SU-DHL-6 (cell line): ENCODE measurements around the gene LGALS4.
"Not testable (repeated sequence)": the region's sequence is repeated elsewhere in the genome, so short reads cannot be mapped to it uniquely, and the experiment has no call there.

ENCODE experiments used
- H2AFZ ChIP-seq: fragments of 200-600 bp; sonication (generic); 2 replicates; pipeline ENCODE4 v1.6.1; 2014; ENCODE audit warnings: low read depth, mild to moderate bottlenecking, moderate library complexity, mixed read lengths, antibody characterized with exemption, low read length; ENCODE audit not compliant: severe bottlenecking
- H3F3A ChIP-seq: fragments of 200-600 bp; shearing (Covaris generic); 2 replicates; pipeline ENCODE4 v1.6.0; 2016; ENCODE audit warnings: antibody characterized with exemption, mild to moderate bottlenecking; ENCODE audit not compliant: insufficient read depth
- H3K27ac ChIP-seq: fragments of 200-600 bp; sonication (generic); 2 replicates; pipeline ENCODE4 v1.5.1; 2016; ENCODE audit warnings: low read depth, mild to moderate bottlenecking, low read length, moderate library complexity, mixed read lengths
- H3K27me3 ChIP-seq: fragments of 200-600 bp; sonication (generic), shearing (Covaris generic); 2 replicates; pipeline ENCODE4 v1.6.0; 2014; ENCODE audit warnings: mild to moderate bottlenecking, low read length
- H3K36me3 ChIP-seq: fragments of 200-600 bp; sonication (generic); 2 replicates; pipeline ENCODE4 v1.6.1; 2014; ENCODE audit warnings: mild to moderate bottlenecking, low read length, mixed read lengths
- H3K4me2 ChIP-seq: fragments of 300-600, 200-600 bp; shearing (Covaris generic), sonication (generic); 2 replicates; pipeline ENCODE4 v1.6.0; 2014; ENCODE audit warnings: low read length, low read depth, mild to moderate bottlenecking; ENCODE audit not compliant: poor library complexity, severe bottlenecking
- H3K4me3 ChIP-seq: fragments of 200-600 bp; sonication (generic); 2 replicates; pipeline ENCODE4 v1.5.1; 2014; ENCODE audit warnings: antibody characterized with exemption, low read length, mild to moderate bottlenecking, mixed read lengths; ENCODE audit not compliant: insufficient read depth, poor library complexity, severe bottlenecking
- H3K79me2 ChIP-seq: fragments of 200-600 bp; sonication (generic); 2 replicates; pipeline ENCODE4 v1.6.1; 2014; ENCODE audit warnings: mild to moderate bottlenecking, low read length, moderate library complexity; ENCODE audit not compliant: insufficient read depth
- H3K9ac ChIP-seq: fragments of 200-600 bp; sonication (generic); 2 replicates; pipeline ENCODE4 v1.7.0; 2014; ENCODE audit warnings: mild to moderate bottlenecking, low read length
- H3K9me2 ChIP-seq: fragments of 200-600 bp; sonication (generic); replicated peaks from 2 replicates; pipeline ENCODE4 v1.6.1; 2014; ENCODE audit warnings: low read length; ENCODE audit not compliant: insufficient read depth
- H3K9me3 ChIP-seq: fragments of 200-600 bp; sonication (generic); 2 replicates; pipeline ENCODE4 v1.6.1; 2014; ENCODE audit warnings: low read length, mixed read lengths; ENCODE audit not compliant: insufficient read depth
- H4K20me1 ChIP-seq: fragments of 200-600 bp; sonication (generic); 2 replicates; pipeline ENCODE4 v1.6.1; 2014; ENCODE audit warnings: low read depth, mild to moderate bottlenecking, antibody characterized with exemption, low read length, moderate library complexity, mixed read lengths
- EZH2phosphoT487 ChIP-seq: fragments of 200-600 bp; sonication (generic), shearing (Covaris generic); conservative IDR thresholded peaks from 2 replicates; pipeline ENCODE4 v1.6.1; 2018; ENCODE audit warnings: mild to moderate bottlenecking, antibody characterized with exemption, low read length, moderate library complexity, mixed read lengths
- TF ChIP-seq, protein P1 (sequence below): fragments of 200-600 bp; sonication (generic); IDR thresholded peaks from one replicate; pipeline ENCODE4 v1.5.1; 2017; ENCODE audit warnings: antibody characterized with exemption, mild to moderate bottlenecking, low read length, moderate library complexity; ENCODE audit not compliant: insufficient read depth, poor library complexity, severe bottlenecking

The LGALS4 gene

GRCh38 chr19:38799104-38799503, 13.6 kb downstream of the LGALS4 start:
- no peak for TF ChIP-seq EZH2phosphoT487
- TF ChIP-seq, protein P1, sequence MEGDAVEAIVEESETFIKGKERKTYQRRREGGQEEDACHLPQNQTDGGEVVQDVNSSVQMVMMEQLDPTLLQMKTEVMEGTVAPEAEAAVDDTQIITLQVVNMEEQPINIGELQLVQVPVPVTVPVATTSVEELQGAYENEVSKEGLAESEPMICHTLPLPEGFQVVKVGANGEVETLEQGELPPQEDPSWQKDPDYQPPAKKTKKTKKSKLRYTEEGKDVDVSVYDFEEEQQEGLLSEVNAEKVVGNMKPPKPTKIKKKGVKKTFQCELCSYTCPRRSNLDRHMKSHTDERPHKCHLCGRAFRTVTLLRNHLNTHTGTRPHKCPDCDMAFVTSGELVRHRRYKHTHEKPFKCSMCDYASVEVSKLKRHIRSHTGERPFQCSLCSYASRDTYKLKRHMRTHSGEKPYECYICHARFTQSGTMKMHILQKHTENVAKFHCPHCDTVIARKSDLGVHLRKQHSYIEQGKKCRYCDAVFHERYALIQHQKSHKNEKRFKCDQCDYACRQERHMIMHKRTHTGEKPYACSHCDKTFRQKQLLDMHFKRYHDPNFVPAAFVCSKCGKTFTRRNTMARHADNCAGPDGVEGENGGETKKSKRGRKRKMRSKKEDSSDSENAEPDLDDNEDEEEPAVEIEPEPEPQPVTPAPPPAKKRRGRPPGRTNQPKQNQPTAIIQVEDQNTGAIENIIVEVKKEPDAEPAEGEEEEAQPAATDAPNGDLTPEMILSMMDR: no peak
- Histone ChIP-seq H3K9ac (no peak overlapping the region), H3K27me3 (no peaks in the 10 kb centered on the region), H4K20me1 (no peaks in the 10 kb centered on the region), H3K36me3 (no peaks in the 10 kb centered on the region), H3K4me2 (no peak overlapping the region), H3F3A (no peaks in the 10 kb centered on the region), H3K9me2 (no peaks in the 10 kb centered on the region), H3K9me3 (no peaks in the 10 kb centered on the region), H3K79me2 (no peaks in the 10 kb centered on the region), H2AFZ (no peak overlapping the region), H3K27ac (no peak overlapping the region), H3K4me3 (no peak overlapping the region)

DNA sequence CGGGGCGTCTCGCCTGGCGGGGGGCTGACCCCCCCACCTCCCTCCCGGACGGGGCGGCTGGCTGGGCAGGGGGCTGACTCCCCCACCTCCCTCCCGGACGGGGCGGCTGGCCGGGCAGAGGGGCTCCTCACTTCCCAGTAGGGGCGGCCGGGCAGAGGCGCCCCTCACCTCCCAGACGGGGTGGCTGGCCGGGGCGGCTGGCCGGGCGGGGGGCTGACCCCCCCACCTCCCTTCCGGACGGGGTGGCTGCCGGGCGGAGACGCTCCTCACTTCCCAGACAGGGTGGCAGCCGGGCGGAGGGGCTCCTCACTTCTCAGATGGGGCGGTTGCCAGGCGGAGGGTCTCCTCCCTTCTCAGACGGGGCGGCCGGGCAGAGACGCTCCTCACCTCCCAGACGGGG, 15.0 kb downstream of the LGALS4 start:
- H3K36me3 ChIP-seq, H3K79me2 ChIP-seq, H2AFZ ChIP-seq, H3K27me3 ChIP-seq, H3K27ac ChIP-seq, H3K9me3 ChIP-seq, H3K4me2 ChIP-seq, H4K20me1 ChIP-seq, H3K9ac ChIP-seq, H3F3A ChIP-seq, H3K9me2 ChIP-seq, H3K4me3 ChIP-seq: not testable (repeated sequence)

- Histone ChIP-seq H3K79me2 (no peaks in the 10 kb centered on the region), H2AFZ (no peak overlapping the region), H3K27ac (no peak overlapping the region), H3F3A (no peaks in the 10 kb centered on the region), H3K4me3 (no peak overlapping the region), H4K20me1 (no peaks in the 10 kb centered on the region), H3K36me3 (no peaks in the 10 kb centered on the region), H3K9me2 (no peaks in the 10 kb centered on the region), H3K9me3 (no peaks in the 10 kb centered on the region), H3K9ac (no peak overlapping the region), H3K27me3 (no peaks in the 10 kb centered on the region), H3K4me2 (no peak overlapping the region)
- TF ChIP-seq, protein P1: no peak
- TF ChIP-seq EZH2phosphoT487: no peak
Observed at GRCh38 chr19:38796154-38796553, 16.6 kb downstream of the LGALS4 start.

DNA sequence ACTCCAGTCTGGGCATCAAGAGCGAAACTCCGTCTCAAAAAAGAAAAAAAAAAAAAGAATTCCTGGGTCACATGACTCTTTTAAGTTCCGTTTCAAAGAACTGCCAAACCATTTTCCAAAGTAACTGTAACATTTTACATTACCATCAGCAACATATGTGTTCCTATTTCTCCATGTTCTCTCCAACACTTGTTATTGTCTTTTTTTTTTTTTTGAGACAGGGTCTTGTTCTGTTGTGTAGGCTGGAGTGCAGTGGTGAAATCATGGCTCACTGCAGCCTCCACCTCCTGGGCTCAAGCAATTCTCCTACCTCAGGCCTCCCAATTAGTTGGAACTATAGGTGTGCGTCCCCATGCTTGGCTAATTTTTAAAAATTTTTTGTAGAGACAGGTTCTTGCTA, 17.2 kb downstream of the LGALS4 start:
- Histone ChIP-seq H3K4me3 (no peak overlapping the region), H4K20me1 (no peaks in the 10 kb centered on the region), H3K79me2 (no peaks in the 10 kb centered on the region), H3F3A (no peaks in the 10 kb centered on the region), H3K9me2 (no peaks in the 10 kb centered on the region), H3K9me3 (no peaks in the 10 kb centered on the region), H3K4me2 (no peak overlapping the region), H3K9ac (no peak overlapping the region), H3K27me3 (no peaks in the 10 kb centered on the region), H3K27ac (no peak overlapping the region), H3K36me3 (no peaks in the 10 kb centered on the region), H2AFZ (no peak overlapping the region)
- no peak for TF ChIP-seq EZH2phosphoT487
- TF ChIP-seq, protein P1: no peak
